ENCODE measurements around the gene HAO2.

- no peak for TF ChIP-seq CTCF (IDR thresholded peaks at IDR 0.05)
- TF ChIP-seq POLR2A (IDR thresholded peaks at IDR 0.05) = no peak
- no peak for TF ChIP-seq EP300 (IDR thresholded peaks at IDR 0.05)
- no peak for TF ChIP-seq POLR2AphosphoS5 (IDR thresholded peaks at IDR 0.05)
Observed at GRCh38 chr1:119326251-119326650, 42.3 kb upstream of the HAO2 start.
